ENCODE results near the gene USF2.
"Not testable (repeated sequence)": the region's sequence is repeated elsewhere in the genome, so short reads cannot be mapped to it uniquely, and the experiment has no call there.

Gene USF2

DNA sequence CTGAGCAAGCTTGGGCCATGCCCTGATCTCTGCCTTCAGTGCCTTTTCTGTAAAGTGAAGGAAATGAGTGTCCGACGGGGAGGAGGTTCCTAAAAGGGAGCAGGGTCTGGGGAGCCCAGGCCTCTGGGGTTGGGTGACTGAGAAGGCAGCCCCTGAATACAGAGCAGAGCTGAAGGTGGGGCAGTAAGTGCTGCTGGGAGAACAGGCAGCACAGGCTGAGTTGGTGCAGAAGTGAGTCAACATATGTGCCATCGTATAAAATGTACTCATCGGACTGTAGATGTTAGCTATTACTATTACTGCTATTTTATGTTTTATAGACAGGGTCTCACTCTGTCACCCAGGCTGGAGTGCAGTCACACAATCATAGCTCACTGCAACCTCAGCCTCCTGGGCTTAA, 12.5 kb downstream of the USF2 start:
- no peak for TF ChIP-seq CTCF (IDR thresholded peaks at IDR 0.05; ENCODE audit: low read length, missing control alignments)
- no peak for DNase-seq (ENCODE audit: low read depth)
- H3K4me3 ChIP-seq (replicated peaks; ENCODE audit: low read depth, low read length) = no peak overlapping the region

DNA sequence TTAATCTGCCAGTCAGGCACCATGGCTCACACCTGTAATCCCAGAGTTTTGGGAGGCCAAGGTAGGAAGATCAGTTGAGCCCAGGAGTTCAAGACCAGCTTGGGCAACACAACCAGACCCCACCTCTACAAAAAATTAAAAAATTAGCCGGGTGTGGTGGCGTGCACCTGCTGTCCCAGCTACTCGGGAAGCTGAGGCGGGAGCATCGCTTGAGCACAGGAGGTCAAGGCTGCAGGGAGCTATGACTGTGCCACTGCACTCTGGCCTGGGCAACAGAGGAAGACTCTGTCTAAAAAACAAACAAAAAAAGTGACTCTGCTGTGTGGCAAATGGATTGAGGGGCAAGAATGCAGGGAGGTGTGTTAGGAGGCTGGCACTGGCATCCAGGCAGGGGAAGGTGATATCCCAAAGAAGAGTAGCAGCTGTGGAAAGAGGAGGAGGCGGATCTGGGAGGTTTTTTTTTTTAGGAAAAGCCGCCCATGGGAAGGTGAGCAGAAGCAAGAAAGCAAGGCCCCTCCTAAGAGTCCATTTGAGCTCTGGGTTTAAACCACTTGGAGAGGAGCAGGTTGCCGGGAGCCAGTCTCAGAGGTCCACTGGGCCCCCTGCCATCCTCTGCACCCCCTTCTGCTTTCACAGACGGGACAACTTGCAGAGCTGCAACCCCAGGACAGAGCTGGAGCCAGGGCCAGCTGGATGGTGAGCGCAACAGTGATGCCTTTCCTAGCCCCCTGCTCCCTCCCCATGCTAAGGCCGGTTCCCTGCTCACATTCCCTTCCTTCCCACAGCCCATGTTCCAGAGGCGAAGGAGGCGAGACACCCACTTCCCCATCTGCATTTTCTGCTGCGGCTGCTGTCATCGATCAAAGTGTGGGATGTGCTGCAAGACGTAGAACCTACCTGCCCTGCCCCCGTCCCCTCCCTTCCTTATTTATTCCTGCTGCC, 15.7 kb downstream of the USF2 start:
- TF ChIP-seq CTCF (IDR thresholded peaks at IDR 0.05; ENCODE audit: low read length, missing control alignments) = no peak
- H3K4me3 ChIP-seq (replicated peaks; ENCODE audit: low read depth, low read length) = no peak overlapping the region
- no peak for DNase-seq (ENCODE audit: low read depth)

GRCh38 chr19:35285095-35285449, 16.3 kb downstream of the USF2 start:
- TF ChIP-seq CTCF (IDR thresholded peaks at IDR 0.05; ENCODE audit: low read length, missing control alignments) = no peak
- no peak overlapping the region for H3K4me3 ChIP-seq (replicated peaks; ENCODE audit: low read depth, low read length)
- DNase-seq (ENCODE audit: low read depth) = no peak

DNA sequence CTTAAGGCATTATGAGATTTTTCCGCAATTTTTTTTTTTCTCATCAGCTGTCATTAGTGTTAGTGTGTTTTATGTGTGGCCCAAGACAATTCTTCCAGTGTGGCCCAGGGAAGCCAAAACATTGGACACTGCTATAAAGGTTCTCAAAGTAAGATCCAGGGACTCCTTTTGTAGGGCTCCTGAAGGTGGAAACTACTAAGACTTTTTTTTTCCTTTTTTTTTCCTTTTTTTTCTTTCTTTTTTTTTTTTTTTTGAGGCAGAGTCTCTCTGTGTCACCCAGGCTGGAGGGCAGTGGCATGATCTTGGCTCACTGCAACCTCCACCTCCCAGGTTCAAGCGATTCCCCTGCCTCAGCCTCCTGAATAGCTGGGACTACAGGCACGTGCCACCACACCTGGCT, 16.7 kb downstream of the USF2 start:
- H3K4me3 ChIP-seq (replicated peaks; ENCODE audit: low read depth, low read length); DNase-seq (ENCODE audit: low read depth): not testable (repeated sequence)

DNA sequence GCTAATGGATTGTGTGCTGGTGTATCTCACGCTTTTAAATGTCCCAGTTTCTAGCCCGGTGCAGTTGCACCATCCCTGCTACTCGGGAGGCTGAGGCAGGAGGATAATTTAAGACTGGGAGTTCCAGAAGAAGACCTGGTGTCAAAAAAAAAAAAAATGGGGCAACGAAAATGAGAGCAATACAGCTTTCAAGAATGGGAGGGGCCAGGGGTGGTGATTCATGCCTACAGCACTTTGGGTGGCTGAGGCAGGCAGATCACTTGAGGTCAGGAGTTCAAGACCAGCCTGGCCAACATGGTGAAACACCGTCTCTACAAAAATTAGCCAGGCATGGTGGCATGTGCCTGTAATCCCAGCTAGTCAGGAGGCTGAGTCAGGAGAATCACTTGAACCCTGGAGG, 17.3 kb downstream of the USF2 start:
- not testable (repeated sequence) for H3K4me3 ChIP-seq (replicated peaks; ENCODE audit: low read depth, low read length); DNase-seq (ENCODE audit: low read depth)

GRCh38 chr19:35287713-35288112, 19.0 kb downstream of the USF2 start:
- no peak overlapping the region for H3K4me3 ChIP-seq (replicated peaks; ENCODE audit: low read depth, low read length)
- DNase-seq (ENCODE audit: low read depth) = no peak
- no peak for TF ChIP-seq CTCF (IDR thresholded peaks at IDR 0.05; ENCODE audit: low read length, missing control alignments)

- TF ChIP-seq CTCF (IDR thresholded peaks at IDR 0.05; ENCODE audit: low read length, missing control alignments) = no peak
- no peak for DNase-seq (ENCODE audit: low read depth)
- H3K4me3 ChIP-seq (replicated peaks; ENCODE audit: low read depth, low read length) = no peak overlapping the region
Observed at GRCh38 chr19:35288331-35288730, 19.6 kb downstream of the USF2 start.

DNA sequence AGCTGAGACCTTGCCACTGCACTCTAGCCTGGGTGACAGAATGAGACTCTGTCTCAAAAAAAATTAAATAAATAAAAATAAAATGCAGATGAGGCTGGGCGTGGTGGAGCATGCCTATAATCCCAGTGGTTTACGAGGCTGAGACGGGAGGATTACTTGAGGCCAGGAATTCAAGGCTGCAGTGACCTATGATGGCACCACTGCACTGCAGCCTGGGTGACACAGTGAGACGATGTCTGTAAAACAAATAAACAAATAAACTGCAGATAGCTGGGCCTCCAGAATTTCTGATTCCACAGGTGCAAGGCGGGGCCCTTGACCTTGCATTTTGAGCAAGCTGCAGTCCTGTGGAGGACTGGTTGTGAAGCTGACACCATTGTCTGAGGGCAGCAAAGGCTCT, 20.1 kb downstream of the USF2 start:
- H3K4me3 ChIP-seq (replicated peaks; ENCODE audit: low read depth, low read length) = no peak overlapping the region
- DNase-seq (ENCODE audit: low read depth) = no peak
- no peak for TF ChIP-seq CTCF (IDR thresholded peaks at IDR 0.05; ENCODE audit: low read length, missing control alignments)

All from fibroblast of pulmonary artery (primary cell).